Hematopoietic multipotent progenitor cell treated with erythropoietin and hydrocortisone succinate and interleukin-3 and kit ligand, for 8 days (in vitro differentiated cells): Measurements from ENCODE around the gene HOXC11.

Source experiments
- DNase-seq: peaks from one replicate; pipeline ENCODE4 v3.0.0-alpha.2; 2015

The HOXC11 gene

GRCh38 chr12:53944209-53944608 lies 28.7 kb upstream of the HOXC11 start:
- DNase-seq: no peak

GRCh38 chr12:53944907-53945847 lies 27.7 kb upstream of the HOXC11 start:
- DNase-seq: no peak

- no peak for DNase-seq
Observed at GRCh38 chr12:53947743-53948142, 25.2 kb upstream of the HOXC11 start.

DNA sequence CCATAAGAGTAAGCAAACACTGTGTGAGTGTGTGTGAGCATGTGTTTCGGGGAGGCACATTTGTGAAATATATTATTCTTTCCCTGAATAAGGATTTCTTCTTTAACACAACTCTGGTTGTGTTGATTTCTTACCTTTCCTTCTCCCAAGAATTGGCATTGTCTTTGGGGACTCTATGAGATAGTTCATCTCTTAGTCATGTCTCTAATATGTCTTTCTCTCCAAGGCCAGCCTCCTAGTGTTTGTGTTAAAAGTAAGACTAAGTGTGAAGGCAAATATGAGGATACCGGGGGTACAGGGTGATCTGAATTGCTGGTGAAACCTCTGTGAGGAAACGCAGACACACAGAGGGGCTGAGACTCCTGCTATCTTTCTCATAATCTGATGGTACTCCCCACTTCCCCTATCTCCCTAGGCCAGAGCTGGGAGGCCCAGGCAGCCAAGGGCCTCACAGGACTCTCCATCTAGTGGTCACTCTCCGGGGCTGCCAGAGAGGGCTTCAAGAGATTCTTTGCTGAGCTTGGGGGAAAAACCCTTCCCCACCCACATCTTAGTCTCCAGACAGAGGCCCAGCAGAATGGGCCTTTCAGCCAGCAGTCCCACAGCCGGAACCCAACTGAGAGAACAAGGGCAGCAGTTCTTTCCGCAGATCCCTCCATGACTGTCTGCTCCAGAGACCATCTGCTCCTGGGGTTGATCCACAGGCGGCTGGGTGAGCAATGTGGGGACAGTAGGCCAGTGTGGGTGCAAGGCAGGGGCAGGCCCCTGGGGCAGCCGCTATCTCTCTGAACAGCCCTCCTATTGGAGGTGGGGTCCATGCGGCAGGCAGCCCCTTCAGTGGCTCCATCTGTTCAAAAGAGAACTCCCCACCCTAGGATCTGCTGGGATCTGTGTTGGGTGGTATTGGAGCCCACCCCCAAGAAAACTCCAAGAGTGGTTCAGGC lies 24.0 kb upstream of the HOXC11 start:
- DNase-seq: no peak

DNA sequence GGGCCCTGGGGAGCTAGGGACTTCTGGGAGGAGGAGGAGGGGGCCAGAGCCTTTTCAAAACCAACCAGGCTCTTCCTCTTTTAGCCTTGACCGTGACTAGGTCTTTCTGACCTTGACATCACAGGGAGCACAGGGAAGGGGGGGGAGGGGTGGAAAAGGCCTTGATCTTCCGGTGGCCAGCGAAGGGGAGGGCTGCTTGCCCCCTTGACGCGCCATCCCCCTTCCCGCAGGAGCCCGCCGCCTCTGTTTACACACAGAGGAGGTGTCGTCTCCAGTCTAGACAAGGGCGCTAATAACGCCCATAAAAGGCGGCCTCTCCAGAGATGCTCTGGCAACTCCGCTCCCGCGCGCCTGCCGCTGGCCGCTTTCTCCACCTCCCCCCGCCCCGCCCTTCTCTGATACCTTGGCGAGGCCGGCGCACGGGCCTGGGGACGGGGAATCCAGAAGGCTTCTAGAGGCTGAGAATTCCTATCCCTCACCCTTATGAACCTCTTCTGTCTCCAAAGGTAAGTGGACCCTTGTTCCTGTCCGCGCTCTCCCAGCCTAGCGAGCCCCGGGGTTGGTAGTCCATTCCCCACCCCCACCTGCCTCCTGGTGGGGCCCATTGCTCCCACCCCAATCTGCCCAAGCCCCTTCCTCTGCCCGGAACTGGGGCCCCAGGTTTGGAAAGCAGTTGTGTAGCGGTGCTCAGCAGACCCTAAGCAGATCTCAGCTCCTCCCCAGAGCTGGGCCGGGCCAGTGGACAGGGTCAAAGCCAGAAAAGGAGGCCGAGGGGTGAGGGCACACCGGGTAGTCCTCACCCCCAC lies 23.1 kb upstream of the HOXC11 start:
- no peak for DNase-seq

DNA sequence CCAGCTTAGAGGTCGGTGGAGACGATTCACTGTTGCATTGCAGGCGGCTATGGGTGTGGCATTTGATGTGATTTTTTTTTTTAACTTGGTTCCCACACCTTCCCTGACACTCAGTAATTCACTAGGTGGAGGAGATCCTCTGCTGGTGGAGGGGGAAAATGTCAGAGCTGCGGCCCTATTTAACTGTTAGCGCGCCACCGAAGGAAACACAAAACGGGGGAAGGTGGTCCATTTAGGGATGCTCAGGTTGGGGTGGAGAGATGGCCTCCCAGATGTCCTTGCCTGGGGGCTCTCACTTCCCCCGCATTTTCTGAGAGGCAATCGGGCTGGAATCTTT lies 22.5 kb upstream of the HOXC11 start:
- DNase-seq: no peak

DNA sequence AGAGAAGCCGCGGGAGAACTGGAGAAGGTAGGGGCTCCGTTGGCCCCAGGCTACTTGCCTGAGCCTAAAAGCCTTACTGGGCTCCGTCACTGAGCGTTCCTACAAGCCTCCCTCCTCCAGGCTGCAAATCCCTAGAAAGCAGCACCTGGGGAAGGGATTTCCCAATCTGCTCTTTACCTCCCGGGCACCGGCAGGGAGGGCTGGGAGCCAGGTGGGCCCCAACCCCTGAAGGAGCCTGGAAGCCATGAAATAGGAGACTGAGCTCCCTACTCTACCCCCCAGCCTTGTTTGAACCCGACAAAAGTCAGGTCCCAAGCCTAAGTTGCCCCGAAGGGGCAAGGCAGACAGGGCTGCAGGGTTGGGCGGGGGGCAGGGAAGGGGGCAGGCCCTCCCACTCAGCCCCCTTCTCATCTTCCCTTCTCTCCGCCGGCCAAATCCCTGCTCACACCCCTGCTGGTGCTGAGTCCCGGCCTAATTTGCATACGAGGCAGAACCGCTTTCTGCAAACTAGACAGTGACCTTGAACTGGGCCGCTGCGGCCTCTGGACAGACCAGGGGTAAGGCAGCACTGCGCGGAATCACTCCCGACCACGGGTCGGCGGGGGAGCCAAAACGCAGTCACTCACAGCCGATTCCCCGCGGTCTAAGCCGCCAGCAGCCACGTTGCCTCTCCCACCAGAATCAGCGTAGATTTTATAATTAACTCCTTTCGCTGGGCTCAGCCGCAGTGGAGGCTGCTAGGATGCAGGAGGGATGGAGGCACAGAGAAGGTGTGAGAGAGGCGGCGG lies 21.9 kb upstream of the HOXC11 start:
- no peak for DNase-seq

DNA sequence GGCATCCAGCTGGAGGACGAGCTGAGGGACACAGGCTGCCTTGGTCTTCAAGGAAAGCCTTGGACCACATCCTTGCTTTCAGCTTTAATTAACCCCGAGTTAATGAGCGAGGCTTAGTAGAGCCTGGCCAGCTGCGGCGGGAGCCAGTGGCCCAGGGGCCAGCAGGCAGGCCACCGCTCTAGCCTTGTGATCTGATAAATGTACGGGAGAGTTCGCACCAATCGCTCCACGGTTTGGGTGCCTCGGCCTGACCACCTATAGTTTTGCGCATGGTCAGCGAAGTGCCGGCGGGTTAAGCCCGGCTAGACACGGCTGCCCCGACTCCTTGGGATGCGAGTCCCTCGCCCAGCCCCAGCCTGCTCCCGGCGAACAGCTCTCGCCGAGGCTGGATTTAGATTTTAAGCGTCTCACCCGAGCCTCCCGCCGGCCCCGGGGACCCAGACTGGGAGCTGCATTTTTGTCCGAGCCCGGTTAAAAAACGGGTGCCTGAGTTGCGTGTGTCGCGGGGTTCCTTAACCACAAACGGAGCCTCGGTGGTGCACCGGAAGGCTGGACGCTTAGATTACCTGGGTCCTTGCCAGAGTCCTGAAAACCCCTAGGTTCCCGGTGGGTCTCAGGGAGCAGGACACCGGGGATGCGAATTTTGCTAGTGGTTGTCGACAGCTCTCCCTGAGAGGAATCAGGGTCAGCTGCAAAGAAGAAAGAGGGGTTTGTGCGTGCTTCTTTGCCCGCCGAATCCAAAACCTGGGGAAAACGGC lies 21.2 kb upstream of the HOXC11 start:
- DNase-seq: no peak

DNA sequence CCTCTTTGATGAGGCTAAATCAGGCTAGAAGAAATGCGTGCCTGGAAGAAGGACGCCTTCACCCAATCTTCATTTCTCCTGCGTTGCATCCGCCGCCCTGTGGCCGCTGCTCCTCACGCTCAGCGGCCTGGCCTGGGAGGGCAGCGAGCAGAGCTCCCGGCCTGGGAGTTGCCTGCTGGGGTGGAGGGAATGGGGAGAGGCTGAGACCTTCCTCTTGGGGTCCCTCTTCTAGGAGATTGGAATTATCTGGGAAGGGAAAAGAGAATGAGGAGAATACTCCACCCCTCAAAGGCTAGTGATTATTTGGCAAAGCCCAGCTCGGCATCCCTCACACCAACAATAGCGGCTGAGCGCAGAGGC lies 20.6 kb upstream of the HOXC11 start:
- DNase-seq: no peak

GRCh38 chr12:53952871-53953734 lies 19.8 kb upstream of the HOXC11 start:
- DNase-seq: no peak

- DNase-seq: no peak
Observed at GRCh38 chr12:53953831-53954693, 18.9 kb upstream of the HOXC11 start.

DNA sequence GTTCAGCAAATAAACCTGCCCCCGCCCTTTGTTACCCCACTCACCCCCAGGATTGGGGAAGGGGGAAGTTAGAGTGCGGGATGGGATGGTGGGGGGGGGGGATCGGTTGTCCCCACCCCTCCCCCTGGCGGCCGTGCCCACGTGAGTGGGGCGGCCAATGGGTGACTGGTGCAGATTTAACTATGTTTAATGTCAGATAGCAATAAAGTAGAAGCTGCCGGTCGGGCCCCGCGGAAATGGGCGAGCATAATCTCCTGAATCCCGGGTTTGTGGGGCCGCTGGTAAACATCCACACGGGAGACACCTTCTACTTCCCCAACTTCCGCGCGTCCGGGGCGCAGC lies 18.3 kb upstream of the HOXC11 start, which contains the start of gene HOXC12:
HOXC12 (plus strand) TSS at position 210 of the 342 bp plus-strand sequence; CDS start at position 237, 27 bp downstream.
- DNase-seq: no peak

DNA sequence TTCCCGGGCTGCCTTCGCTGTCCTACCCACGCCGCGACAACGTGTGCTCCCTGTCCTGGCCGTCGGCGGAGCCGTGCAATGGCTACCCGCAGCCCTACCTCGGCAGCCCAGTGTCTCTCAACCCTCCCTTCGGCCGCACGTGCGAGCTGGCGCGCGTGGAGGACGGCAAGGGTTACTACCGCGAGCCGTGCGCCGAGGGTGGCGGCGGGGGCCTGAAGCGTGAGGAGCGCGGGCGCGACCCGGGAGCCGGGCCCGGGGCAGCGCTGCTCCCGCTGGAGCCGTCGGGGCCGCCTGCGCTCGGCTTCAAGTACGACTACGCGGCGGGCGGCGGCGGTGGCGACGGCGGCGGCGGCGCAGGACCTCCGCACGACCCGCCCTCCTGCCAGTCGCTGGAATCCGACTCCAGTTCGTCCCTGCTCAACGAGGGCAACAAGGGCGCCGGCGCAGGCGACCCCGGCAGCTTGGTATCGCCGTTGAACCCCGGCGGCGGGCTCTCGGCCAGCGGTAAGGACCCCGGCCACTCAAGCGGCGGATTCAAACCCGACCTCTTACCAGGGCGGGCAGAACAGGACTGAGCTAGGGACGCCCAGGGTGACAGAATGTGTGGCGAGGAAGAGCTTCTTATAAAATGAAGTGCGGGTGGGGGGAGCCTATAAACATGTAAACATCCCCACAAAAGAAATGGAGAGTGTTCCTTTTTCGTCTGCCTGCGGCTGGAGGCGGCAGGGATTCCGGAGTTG lies 17.7 kb upstream of the HOXC11 start:
- DNase-seq: no peak

DNA sequence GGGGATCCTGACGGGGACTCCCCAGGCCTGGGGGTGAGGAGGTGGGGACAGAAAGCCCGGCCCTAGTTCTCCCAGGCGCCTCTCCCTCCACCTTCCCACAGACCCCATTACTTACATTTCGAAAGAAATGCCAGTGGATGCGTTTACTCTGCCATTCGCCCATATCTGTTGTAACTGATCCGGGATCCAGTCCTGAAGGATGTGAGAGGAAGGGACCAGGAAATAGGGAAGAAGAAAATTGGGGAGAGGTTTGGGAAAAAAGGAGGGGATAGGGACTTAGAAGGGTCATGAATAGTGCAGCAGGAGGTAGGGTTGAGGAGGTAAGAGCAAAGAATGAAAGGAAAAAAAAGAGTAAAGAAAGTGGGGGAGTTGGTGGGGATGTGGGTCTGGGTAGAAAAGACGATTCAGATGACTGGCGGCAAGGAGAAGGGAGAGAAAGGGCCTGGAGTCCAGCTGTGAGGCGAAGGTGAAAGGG lies 17.1 kb upstream of the HOXC11 start:
- no peak for DNase-seq

- DNase-seq: no peak
Observed at GRCh38 chr12:53956251-53956887, 16.6 kb upstream of the HOXC11 start.

DNA sequence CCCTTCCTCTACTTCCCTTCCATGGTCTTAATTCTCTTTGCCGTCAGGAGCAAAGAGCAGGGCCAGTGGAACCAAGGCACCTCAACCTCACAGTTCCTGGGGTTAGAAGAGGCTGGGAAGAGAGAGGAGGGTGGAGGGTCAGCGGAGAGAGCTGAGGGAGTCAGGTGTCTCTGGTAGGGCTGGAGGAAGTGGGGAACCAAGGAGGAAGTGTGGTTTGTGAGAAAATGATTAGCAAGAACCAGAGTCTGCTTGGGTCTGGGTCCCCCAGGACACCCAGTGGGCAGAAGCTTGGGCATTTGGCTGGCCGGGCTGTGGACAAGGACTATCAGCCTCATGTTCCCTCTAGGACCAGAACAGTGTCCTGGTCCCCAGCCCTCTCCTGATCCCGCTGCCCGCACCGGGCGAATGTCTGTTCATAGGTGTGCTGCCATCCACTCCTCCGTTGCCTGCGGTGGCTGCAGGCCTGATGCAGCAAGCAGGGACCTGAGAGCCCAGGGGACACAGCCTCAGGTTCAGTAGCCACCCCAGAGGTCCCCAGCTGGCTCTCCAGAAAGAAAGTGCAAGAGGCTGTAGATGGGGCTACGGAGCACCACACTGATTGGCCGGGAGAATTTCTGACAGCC lies 15.9 kb upstream of the HOXC11 start:
- no peak for DNase-seq

GRCh38 chr12:53958128-53958527 lies 14.8 kb upstream of the HOXC11 start:
- no peak for DNase-seq
